Measurements from ENCODE around the gene GPSM1. TPM values are rescaled to one million over a fixed set of nuclear protein-coding genes. Genes with fewer than 3 reads are reported as not detected.
"Not testable (repeated sequence)": the region's sequence is repeated elsewhere in the genome, so short reads cannot be mapped to it uniquely, and the experiment has no call there.

GPSM1 gene
- total and polyA plus RNA-seq, 7 donors: 2.3 to 16.1 (median 5.0) TPM

DNA sequence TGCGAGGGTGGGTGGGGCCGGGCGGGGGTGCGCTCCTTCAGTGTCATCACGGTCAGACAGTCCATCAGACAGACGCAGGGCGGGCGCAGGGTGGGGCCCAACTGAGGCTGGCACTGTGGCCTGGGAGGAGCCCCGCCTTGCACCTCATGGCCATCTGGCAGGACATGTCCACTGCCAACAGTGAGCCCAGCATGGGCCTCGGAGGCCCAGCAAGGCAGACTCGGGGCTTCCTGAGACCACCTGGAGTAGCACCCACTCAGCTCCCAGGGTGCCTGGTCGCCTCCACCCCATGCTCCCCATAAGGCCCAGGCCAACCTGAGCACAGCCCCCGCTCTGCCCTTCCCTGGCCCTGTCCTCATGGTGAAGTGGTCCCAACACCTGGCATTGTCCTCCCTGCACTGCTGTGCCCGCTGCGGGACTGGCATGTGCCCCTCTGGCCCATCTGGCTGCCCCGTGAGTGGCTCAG, 8.5 kb upstream of the GPSM1 start:
- Histone ChIP-seq H3K27ac (no peak overlapping the region), H3K4me3 (no peak overlapping the region), H3K9me3 (no peaks in the 10 kb centered on the region), H3K4me1 (no peaks in the 10 kb centered on the region), H3K27me3 (no peaks in the 10 kb centered on the region), H3K36me3 (no peaks in the 10 kb centered on the region)
- TF ChIP-seq POLR2A (IDR thresholded peaks at IDR 0.05): no peak
- no peak for TF ChIP-seq POLR2AphosphoS5 (IDR thresholded peaks at IDR 0.05)
- TF ChIP-seq EP300 (IDR thresholded peaks at IDR 0.05): no peak
- TF ChIP-seq, protein P1, sequence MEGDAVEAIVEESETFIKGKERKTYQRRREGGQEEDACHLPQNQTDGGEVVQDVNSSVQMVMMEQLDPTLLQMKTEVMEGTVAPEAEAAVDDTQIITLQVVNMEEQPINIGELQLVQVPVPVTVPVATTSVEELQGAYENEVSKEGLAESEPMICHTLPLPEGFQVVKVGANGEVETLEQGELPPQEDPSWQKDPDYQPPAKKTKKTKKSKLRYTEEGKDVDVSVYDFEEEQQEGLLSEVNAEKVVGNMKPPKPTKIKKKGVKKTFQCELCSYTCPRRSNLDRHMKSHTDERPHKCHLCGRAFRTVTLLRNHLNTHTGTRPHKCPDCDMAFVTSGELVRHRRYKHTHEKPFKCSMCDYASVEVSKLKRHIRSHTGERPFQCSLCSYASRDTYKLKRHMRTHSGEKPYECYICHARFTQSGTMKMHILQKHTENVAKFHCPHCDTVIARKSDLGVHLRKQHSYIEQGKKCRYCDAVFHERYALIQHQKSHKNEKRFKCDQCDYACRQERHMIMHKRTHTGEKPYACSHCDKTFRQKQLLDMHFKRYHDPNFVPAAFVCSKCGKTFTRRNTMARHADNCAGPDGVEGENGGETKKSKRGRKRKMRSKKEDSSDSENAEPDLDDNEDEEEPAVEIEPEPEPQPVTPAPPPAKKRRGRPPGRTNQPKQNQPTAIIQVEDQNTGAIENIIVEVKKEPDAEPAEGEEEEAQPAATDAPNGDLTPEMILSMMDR (IDR thresholded peaks at IDR 0.05): no peak
- 67 to 68% methylated on average over 16 of the region's 16 CpGs for WGBS, 2 donors
- intact Hi-C loops (cut with DNase I): no loop called here
- DNase-seq: no peak

DNA sequence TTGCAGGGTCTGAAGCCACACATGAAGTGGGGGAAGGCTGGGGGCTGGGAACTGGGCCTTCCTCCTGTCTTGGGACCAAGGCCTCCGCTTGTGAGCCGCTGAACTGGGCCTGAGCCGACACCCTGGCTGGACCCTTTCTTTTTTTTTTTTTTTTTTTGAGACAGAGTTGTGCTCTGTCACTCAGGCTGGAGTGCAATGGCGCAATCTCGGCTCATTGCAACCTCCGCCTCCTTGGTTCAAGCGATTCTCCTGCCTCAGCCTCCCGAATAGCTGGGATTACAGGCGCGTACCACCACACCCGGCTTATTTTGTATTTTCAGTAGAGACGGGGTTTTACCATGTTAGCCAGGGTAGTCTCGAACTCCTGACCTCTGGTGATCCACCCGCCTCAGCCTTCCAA, 8.1 kb upstream of the GPSM1 start:
- intact Hi-C loops (cut with DNase I); H3K4me3 ChIP-seq; H3K4me1 ChIP-seq; H3K36me3 ChIP-seq; H3K27me3 ChIP-seq; DNase-seq; H3K27ac ChIP-seq; H3K9me3 ChIP-seq: not testable (repeated sequence)
- 95 to 97% methylated on average over 14 of the region's 14 CpGs for WGBS, 2 donors

DNA sequence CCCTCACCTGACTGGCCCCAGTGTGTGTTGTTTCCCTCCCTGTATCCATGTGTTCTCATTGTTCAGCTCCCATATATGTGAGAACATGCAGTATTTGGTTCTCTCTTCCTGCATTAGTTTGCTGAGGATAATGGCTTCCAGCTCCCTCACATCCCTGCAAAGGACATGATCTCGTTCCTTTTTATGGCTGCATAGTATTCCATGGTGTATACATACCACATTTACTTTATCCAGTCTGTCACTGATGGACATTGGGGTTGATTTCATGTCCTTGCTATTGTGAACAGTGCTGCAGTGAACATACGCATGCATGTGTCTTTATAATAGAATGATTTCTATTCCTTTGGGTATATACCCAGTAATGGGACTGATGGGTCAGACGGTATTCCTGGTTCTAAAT, 7.4 kb upstream of the GPSM1 start:
- H3K27me3 ChIP-seq, H3K36me3 ChIP-seq, H3K27ac ChIP-seq, DNase-seq, H3K4me3 ChIP-seq, H3K4me1 ChIP-seq, H3K9me3 ChIP-seq: not testable (repeated sequence)
- WGBS, 2 donors: 93 to 94% methylated on average over 3 of the region's 3 CpGs
- intact Hi-C loops (cut with DNase I): loop anchor here (10.0 kb wide), 1 partner anchor 325 kb away; no protein-coding TSS in a partner anchor

DNA sequence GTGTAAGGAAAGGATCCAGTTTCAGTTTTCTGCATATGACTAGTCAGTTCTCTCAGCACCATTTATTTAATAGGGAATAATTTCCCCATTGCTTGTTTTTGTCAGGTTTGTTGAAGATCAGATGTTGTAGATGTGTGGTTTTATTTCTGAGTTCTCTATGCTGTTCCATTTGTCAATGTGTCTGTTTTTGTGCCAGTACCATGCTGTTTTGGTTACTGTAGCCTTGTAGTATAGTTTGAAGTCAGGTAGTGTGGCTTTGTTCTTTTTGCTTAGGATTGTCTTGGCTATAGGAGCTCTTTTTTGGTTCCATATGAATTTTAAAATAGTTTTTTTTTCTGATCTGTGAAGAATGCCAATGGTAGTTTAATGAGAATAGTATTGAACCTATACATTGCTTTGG, 6.4 kb upstream of the GPSM1 start:
- intact Hi-C loops (cut with DNase I): loop anchor here (10.0 kb wide), 1 partner anchor 324 kb away; no protein-coding TSS in a partner anchor
- H3K4me3 ChIP-seq, H3K36me3 ChIP-seq, H3K27ac ChIP-seq, DNase-seq, H3K4me1 ChIP-seq, H3K27me3 ChIP-seq, H3K9me3 ChIP-seq: not testable (repeated sequence)

DNA sequence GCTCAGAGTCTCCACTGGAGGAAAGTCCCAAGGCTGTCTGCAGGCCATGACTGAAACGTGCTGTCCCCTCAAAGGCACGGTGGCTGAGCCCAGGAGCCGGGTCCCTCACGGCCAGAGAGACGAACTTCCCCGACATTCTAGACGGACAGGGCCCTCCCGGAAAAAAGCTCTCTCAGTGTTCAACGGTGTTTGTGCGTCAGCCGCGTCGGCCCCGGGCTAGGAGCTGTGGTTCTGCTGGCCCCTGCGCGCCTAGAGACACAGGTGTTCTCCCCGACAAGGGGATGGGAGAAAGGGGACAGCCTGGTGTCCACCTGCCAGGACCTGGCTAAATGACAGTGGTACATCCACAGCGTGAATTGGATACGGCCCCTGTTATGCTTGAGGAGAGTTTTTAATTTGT, 5.8 kb upstream of the GPSM1 start:
- Histone ChIP-seq H3K4me1 (peaks cover 0 to 7% (median 3%) of the 10 kb centered on the region in 4 donors), H3K27ac (no peak overlapping the region), H3K36me3 (no peaks in the 10 kb centered on the region), H3K9me3 (no peaks in the 10 kb centered on the region), H3K4me3 (no peak overlapping the region), H3K27me3 (no peaks in the 10 kb centered on the region)
- intact Hi-C loops (cut with DNase I): loop anchor here (10.0 kb wide), 1 partner anchor 323 kb away; no protein-coding TSS in a partner anchor
- DNase-seq: no peak
- TF ChIP-seq POLR2A (IDR thresholded peaks at IDR 0.05) (no peak), EP300 (IDR thresholded peaks at IDR 0.05) (no peak), POLR2AphosphoS5 (IDR thresholded peaks at IDR 0.05) (no peak)
- TF ChIP-seq, protein P1 (IDR thresholded peaks at IDR 0.05): no peak
- 85 to 90% methylated on average over 19 of the region's 19 CpGs for WGBS, 2 donors

DNA sequence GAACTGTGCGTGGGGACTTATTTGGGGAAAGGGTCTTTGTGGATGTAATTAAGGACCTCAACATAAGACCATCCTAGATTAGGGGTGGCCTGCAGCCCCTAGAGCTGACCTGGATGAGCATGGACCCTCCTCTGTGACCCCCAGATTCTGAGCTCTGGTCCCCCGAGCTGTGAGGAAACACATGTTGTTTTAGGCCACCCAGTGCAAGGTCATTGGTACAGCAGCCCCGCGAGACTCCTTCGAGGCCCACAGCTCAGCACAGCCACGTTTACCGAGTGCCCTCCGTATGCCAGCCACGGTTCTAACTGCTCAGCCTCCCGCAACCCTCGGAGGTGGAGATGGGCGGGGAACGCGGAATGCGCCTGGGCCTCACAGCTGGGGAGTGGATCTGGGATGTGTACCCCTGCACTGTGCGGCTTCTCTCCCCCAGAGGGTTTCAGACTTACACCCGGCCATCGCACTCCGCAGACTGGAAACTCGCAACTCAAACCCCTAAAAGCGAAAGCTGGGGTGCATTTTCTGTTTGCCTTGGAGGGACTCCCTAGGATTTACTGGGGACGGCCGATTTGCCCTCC, 4.5 kb upstream of the GPSM1 start:
- Histone ChIP-seq H3K4me3 (no peak overlapping the region), H3K4me1 (peaks cover 0 to 14% (median 11%) of the 10 kb centered on the region in 4 donors), H3K27me3 (no peaks in the 10 kb centered on the region), H3K36me3 (no peaks in the 10 kb centered on the region), H3K9me3 (no peaks in the 10 kb centered on the region), H3K27ac (no peak overlapping the region)
- no peak for DNase-seq
- intact Hi-C loops (cut with DNase I): loop anchor here (10.0 kb wide), 1 partner anchor 322 kb away; no protein-coding TSS in a partner anchor
- TF ChIP-seq EP300 (IDR thresholded peaks at IDR 0.05) (no peak), POLR2AphosphoS5 (IDR thresholded peaks at IDR 0.05) (no peak), POLR2A (IDR thresholded peaks at IDR 0.05) (no peak)
- TF ChIP-seq, protein P1 (IDR thresholded peaks at IDR 0.05): no peak
- WGBS, 2 donors: 31 to 61% methylated on average over 23 of the region's 23 CpGs

All from sigmoid colon (tissue), 7 donors.